ENCODE data around the gene NSD2. TPM values are rescaled to one million over a fixed set of nuclear protein-coding genes. Genes with fewer than 3 reads are reported as not detected.

The NSD2 gene
- total RNA-seq, 1 donor from 2014 or later = 237 TPM

DNA sequence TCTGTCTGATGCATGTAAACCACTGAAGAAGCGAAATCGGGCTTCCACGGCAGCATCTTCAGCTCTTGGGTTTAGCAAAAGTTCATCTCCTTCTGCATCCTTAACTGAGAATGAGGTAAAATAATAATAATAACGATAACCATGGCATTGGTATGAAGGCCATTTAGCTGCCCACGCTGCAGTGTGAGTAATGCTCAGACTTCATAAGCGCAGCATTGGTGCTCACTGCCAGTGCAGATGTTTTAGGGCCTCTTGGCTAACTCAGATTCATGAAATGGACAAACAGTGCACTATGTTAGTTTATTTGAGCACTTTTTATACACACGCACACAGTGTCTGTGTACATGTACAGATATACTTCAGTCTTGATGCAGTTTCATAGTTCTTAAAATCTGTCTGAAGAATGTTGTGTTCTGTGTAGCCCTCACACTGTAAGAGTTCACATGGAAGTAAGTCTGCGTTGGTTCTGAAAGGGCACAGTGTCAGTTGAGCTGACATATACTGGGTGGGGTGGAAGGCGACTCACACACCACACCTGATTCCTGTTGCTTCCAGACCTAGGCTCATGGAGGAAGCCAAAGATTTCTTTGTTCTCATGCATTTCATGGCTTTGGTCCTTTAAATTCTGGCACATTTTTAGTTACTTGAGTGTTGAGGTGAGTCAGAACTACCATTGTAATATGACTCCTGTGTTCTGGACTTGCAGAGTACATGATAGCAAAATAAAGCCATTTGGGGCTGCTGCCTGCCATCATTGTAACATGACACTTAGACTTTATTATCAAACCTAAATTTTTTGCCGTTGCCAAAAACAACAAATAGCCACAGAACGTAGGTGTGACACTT lies 68.7 kb downstream of the NSD2 start:
- intact Hi-C loops (cut with micrococcal nuclease) = no loop called here

DNA sequence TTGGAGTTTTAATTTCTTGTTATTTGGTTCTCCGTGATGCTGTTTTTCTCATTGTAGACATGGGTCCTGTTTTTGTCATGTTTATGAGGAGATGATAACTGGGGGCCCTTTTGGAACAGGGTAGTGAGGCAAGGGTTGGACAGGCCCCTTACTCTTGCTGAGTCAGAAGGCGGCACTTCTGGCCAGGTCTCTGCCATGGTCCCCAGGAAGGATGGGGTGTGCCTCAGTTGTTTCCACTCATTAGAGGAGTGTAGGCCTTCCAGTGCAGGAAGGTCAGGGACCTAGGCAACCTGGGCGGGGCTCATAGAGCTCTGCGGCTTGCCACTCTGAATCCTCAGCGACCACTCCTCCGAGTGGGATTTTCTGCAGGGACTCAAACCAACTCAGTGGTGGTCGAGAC lies 69.4 kb downstream of the NSD2 start:
- intact Hi-C loops (cut with micrococcal nuclease) = no loop called here

DNA sequence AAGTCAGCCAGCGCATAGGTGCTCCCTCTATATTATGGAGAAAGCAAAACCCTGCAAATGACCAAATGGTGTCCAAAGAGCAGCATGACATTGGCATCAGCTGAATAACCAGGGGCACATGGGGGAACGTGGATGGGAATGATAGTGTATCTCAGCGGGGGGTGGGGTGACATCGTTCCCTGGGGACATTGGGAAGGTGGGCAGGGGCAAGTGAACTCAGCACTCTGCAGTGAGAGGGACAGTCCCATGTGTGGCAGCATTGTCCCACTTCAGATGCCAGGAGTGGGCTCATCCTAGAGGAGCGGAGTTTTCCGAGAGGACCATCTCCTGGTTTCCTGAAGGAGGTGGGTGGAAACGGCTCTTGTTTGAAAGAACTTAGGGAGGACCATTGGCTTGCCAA lies 72.7 kb downstream of the NSD2 start:
- intact Hi-C loops (cut with micrococcal nuclease) = no loop called here

DNA sequence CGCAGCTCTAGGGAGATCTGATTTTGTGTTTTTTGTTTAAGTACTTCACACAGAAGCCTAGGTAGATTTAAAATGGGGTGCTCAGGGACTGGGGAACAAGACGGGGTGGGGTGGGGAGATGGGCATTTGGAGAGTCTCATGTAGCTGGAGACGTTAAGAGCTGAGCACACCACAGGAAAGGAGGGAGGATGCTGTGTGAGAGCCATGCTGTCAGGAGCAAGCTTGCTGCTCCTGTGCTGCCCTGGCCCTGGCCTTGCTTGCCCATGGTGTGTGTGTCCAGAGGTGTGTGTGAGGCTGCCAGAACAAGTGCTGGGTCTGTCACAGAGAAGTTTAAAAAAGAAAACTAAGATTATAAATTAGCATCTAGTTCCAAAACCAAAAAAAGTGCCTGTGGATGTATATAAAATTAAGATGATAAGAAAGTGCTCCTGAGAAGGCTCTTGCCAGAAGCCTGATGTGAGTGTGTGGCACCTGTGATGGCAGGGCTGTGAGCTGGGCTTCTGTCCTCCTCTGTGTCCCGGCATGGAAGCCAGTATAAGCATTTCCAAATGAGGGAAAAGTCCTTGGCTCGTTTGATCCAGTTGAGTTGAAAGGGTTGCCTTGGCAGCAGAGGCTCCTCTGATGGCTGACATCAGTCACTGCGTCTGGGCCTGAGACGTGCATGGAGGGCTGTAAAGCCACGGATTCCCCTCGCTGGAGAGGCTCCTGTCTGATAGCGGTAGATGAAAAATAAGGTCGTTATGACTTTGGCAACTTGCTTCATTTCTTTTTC lies 74.1 kb downstream of the NSD2 start:
- intact Hi-C loops (cut with micrococcal nuclease) = no loop called here

DNA sequence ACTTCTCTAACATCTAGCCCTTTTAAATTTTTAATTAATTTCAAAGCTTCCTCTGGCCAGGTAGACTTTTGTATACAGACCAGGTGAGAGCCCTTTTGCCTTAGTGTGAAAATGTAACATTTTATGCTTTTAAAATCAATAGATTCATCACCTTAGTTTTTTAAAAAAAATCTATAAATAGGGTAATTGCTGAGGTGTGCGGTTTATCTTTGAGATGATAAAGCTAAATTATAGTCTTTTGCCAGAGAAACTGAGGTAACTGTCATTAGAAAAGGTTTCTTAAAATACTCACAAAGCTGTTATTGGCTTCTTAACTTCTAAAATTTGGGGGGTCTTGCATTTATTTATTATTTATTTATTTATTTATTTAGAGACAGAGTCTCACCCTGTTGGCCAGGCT lies 74.7 kb downstream of the NSD2 start:
- intact Hi-C loops (cut with micrococcal nuclease) = no loop called here

DNA sequence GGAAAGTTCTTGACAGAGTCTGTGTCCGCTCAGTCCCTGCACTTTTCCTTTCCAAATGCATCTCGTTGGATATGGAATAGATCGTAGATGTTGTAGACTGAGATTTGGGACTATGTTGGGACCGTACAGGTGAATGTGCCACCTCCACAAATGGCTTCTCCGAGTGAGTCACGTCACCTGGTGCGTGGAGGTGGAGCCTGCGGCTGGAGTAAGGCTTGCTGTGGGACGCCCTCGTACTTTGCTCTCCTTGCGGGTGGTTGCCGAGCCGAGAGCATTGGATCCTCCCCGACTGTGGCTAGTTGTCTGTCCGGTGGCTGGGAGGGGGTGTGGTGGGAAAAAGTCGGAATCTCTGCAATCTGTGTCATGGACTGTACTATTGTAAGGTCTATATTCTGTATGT lies 77.0 kb downstream of the NSD2 start:
- intact Hi-C loops (cut with micrococcal nuclease) = no loop called here

DNA sequence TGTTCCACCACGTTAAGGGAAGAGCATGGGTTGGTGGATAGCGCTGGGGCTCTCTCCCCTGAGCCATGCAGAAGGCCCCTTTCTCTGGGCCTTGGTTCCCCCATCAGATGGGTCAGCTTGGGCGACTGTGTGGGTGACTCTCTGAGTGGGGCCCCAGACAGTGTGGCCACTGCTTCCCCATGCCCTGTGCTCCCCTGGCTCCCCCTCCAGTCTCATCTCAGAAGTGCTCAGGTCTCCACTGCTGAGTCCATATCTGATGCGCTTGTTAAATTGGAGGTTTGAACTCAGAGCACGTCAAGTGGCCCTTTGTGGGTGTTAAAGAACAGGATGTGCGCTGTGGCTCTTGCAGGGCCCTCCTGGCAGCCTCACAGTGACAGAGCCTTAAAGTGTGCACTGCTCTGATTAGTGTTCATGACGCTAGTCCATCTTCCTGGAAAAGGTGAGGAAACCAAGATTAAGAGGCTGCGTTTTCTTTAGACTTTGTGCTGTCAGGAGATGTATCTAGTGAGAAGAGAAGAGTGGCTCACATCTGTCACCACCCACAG lies 77.8 kb downstream of the NSD2 start:
- intact Hi-C loops (cut with micrococcal nuclease) = no loop called here

DNA sequence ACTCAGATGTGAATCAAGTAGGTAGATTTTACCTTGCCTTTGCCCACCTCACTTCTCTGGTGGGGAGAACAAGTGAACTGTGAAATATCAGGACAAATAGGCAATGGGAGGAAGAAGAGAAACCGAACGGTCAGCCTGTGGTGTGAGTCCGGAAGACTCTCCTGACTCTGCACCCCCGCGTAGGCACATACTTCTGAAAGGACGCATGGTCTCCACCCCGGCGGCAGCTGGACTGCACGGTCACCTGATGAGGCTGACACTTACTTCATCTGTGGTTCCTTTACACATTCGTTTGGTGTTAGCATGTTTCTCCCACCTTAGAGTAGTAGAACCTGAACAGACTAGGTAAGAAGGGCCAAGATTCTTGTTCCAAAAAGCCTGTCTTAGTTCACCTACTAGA lies 79.2 kb downstream of the NSD2 start:
- intact Hi-C loops (cut with micrococcal nuclease) = no loop called here

DNA sequence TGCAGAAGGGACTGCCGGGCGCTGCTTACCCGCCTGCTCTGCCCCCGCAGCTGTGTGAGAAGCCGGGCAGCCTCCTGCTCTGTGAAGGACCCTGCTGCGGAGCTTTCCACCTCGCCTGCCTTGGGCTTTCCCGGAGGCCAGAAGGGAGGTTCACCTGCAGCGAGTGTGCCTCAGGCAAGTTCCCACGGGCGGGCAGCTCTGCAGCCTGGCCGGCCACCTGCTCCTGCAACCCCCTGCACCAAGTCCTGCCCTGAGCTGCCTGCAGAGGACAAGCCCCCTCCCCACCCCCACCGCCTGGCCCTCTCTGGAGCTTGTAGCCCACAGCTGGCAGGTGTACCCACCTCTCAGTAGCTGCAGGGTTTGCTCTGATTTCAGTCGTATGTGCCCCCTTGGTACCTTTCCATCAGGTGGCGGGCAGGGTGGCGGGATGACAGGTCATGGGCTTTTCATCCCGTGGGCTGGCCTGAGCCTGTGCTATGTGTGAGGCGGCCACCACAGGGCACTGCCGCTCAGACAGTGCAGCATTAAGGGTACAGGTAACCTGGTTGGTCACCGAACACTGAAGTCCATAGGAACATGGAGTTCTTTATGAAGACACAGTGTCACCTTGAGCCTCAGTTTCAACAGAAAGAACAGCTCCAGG lies 81.0 kb downstream of the NSD2 start:
- intact Hi-C loops (cut with micrococcal nuclease) = no loop called here

DNA sequence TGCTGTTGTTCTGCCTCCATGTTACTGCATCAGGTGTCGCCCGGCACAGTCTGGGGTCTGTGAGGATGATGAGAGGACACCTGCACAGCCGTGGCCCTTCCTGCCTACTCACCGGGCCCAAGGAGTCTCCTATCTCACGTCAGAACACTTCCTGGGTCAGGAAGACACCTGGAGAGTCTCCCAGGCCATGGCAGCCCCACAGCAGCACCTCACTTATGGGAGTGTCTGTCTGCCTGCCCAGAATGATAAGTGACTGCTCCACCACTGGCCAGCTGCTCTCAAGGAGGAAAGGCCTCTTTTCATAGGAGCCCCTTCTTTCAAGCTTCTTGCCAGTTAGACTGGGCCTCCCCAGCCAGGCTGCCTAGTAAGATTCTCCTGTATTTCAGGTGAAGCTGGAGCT lies 81.5 kb downstream of the NSD2 start:
- intact Hi-C loops (cut with micrococcal nuclease) = no loop called here

DNA sequence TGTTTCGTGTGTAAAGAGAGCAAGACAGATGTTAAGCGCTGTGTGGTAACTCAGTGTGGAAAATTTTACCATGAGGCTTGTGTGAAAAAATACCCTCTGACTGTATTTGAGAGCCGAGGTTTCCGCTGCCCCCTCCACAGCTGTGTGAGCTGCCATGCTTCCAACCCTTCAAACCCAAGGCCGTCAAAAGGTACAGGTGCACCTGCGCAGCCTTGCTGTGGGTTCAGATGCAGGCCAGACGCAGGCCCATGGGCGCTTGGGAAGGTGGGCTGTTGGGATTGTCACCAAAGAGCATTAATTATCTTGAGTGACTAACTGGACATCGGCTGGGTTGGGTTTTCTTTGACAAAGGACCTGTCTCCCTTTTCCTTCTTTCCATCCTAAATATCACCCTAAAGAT lies 82.1 kb downstream of the NSD2 start:
- intact Hi-C loops (cut with micrococcal nuclease) = no loop called here

DNA sequence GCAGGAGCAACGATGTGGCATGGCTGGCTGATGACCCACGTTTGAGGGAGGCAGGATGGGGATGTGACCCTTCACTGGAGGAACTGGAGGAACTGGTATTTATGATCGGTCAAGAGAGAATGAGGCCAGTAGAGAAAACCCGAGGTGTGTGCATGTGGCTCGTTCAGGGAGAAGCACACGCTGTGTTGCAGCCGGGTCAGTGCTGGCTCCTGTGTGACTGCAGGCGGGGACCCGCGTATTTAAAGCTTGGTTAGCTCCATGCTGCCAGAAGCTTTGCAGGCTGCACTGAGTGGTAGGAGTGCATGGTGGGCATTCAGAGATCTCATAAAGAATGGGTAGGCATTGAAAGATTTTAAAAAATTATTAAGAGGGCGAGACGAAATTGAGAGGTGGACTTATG lies 85.4 kb downstream of the NSD2 start:
- intact Hi-C loops (cut with micrococcal nuclease) = no loop called here

DNA sequence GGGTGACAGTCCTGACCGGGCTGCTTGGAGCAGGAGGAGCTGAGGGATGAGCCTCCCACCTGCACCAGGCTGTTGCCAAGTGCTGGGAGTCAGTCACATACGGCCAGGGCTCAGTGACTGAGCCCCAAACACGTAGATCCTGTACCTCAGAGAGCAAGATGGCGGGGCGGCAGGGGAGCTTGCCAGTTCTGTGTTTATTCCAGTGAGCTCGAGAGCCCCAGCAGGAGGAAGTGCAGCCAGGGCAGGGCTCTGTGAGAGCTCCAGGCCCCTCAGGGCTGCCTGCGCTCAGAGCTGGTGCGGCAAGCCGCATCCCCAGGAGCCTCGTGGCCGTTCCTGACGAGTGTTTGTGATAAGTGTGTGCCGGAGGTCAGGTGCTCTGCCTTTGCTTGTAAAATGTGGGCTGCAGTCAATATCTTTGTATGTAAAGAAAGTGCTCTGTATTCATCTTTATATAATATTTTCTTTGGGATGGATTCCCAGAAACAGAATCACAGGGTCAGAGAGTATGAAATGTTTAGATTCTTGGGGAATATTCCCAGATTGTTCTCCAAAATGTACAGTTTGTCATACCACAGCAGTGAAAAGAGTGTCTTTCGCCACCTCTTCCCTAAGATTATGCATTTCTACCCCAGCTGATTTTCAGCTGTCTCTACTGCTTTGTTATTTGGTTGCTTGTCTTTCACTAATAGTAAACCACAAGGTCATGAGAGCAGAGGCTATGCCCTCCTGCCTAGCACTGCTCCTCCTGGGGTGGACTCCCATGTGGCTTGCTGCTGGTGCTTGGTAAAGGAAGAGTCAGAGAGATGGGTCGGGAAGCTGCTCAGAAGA lies 87.3 kb downstream of the NSD2 start:
- intact Hi-C loops (cut with micrococcal nuclease) = no loop called here

DNA sequence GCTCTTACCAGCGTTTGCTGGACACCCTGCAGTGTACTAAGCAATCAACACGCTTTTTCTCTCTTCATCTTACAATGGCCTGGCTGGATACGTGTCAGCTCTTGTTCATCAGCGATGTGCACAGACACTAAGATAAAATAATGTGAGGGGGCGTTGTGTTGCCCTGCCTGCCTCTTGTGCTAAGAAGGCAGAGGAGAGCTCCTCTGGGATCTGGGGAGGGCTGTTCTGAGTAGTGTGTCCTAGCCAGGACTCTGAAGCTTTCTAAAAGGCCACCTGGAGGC lies 87.9 kb downstream of the NSD2 start:
- intact Hi-C loops (cut with micrococcal nuclease) = no loop called here

DNA sequence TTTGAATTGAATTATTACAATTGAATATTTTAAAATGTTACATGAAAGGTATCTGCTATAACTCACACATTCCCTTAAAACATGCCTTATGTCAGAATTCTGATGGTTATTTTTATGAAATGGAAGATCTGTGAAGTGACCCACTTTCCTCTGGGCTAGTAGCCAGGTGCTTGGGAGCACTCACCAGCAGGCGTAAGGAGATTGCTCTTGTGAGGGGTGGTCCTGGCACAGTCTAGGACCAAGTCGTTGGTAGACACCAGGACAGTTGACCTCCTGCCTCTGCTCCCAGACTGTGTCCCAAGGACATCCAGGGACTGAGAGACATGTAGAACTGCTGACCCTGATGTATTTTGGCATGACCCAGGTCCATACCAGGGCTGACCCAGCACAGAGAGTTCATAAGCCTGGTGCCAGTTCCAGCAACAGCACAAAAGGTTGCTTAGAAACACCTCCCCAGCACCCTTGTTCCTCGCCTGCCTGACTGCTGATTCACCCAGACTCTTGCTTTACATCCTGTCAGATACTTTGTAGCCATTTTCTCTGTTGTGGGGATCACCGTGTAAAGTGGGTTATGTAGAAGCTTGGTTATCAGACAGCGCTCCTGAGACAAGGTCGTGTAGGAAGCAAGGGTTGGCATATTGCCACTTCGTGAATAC lies 89.1 kb downstream of the NSD2 start:
- intact Hi-C loops (cut with micrococcal nuclease) = no loop called here

DNA sequence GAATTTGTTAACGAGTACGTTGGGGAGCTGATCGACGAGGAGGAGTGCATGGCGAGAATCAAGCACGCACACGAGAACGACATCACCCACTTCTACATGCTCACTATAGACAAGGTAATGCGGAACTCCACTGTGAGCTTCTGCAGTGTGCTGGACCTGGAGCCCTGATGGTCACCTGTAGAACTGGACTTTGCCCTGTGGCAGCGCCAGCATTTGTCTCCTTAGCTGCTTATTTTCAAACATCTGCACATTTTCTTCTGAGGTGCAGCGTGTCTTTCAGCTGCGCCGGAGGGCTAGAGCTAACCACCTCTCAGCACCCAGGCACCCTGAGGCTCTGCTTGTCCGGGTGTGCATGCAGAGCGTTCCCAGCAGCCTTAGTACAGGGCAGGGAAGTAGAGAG lies 89.8 kb downstream of the NSD2 start:
- intact Hi-C loops (cut with micrococcal nuclease) = no loop called here

DNA sequence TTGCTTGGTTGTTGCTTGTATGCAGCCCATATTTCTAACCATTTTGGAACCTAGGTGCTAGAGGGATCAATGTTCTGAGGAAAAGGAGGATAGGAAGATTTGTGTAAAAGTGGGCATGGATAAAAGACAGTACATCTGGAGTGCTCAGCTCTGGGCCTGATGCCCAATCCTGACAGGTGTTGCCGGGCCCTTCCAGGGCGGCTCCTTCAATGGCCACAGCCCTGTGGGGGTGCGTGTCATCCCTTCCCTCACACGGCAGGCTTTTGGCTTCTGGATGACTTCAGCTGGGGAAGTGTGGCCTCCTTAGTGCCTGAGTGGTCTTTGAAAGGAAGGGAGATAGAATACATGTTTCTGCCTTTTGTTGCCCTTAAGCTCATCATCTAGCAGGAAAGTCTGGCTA lies 90.4 kb downstream of the NSD2 start:
- intact Hi-C loops (cut with micrococcal nuclease) = no loop called here

DNA sequence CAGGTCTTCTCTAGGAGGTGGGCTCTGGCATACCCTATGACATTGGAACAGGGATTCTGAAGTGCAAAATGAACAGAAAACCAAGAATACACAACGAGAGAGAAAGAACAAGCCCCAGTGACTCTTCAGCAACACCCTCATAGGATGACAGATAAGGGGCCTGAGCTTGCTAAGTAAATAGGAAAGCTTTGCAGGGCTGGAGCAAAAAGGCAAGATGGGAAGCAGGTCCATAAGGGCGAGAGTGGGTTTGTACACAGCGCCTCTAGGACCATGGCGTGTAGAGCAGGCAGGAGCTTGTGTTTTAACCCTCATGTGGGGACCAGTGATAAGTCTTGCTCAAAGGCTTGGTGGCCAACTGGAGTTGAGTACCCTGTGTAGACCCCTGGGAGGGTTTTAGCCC lies 91.8 kb downstream of the NSD2 start:
- intact Hi-C loops (cut with micrococcal nuclease) = no loop called here

DNA sequence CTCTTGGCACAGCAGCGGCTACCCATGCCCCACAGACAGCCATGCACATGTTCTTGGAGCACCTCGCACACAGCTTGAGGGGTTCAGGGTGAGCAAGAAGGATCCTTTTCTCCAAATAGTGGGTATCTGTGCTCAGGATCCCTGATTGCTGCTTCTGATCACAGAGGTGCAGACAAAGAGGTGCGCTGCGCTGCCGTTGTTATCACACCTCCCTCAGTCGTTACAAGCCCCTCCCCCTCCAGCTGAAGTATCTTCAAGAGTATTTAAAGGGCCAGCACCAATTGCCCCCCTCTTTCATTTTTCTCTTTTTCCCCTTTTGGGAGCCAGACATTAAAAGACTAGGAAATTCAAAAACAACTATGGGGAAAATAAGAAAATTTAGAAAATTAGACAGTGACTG lies 93.2 kb downstream of the NSD2 start:
- intact Hi-C loops (cut with micrococcal nuclease) = no loop called here

DNA sequence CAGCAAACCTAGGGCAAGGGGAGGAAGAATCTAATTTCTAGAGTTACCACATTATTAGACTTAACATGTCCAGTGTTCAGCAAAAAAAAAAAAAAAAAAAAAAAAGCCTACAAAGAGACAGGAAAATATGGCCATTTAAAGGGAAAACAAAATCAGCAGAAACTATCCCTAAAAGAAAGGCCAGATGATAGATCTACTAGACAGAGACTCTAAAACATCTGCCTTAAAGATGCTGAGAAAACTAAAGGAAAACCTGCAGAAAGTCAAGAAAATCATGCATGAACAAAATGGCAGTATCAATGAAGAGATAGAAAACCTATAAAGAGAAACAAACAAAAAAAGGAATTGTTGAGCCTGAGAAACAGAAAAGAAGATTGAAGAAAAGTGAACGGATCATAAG lies 93.8 kb downstream of the NSD2 start:
- intact Hi-C loops (cut with micrococcal nuclease) = no loop called here

Data from T-helper 2 cell treated with Interferon-gamma antibody and Interleukin-4, amounts not matched to agents 100 ng/mL and 5 ng/mL, for 36 hours (primary cell).